ENCODE data around the gene SBNO2.

The SBNO2 gene

GRCh38 chr19:1061987-1062386, 112.1 kb downstream of the SBNO2 start:
- DNase-seq (ENCODE audit: low read depth, low spot score): no peak

GRCh38 chr19:1060689-1061088, 113.4 kb downstream of the SBNO2 start:
- DNase-seq (ENCODE audit: low read depth, low spot score): no peak

- no peak for DNase-seq (ENCODE audit: low read depth, low spot score)
Measured at GRCh38 chr19:1058112-1058511, 116.0 kb downstream of the SBNO2 start.
